Glomerular endothelial cell (primary cell): ENCODE measurements around the gene C10orf90. TPM values are rescaled to one million over a fixed set of nuclear protein-coding genes. Genes with fewer than 3 reads are reported as not detected.
"Not testable (repeated sequence)": the region's sequence is repeated elsewhere in the genome, so short reads cannot be mapped to it uniquely, and the experiment has no call there.

Experiments
- DNase-seq: peaks from one replicate; pipeline ENCODE4 v3.0.0-alpha.2; 2011; ENCODE audit warnings: low read depth, low spot score; ENCODE audit errors: extremely low read depth
- total RNA-seq: library from RNA; depleted of rRNA; stranded (reverse); fragments of >200 nt; gene quantifications from 2 replicates; pipeline ENCODE4 v1.2.3, GENCODE V29; 2015

Gene C10orf90
- total RNA-seq, 1 donor from 2014 or later: not detected

- DNase-seq: no peak
Measured at GRCh38 chr10:126402721-126403695, 267.5 kb downstream of the C10orf90 start.

- no peak for DNase-seq
Measured at GRCh38 chr10:126400641-126401040, 269.9 kb downstream of the C10orf90 start.

- no peak for DNase-seq
Measured at GRCh38 chr10:126398924-126399323, 271.6 kb downstream of the C10orf90 start.

- no peak for DNase-seq
Measured at GRCh38 chr10:126398383-126398743, 272.1 kb downstream of the C10orf90 start.

- DNase-seq: no peak
Measured at GRCh38 chr10:126397640-126398382, 272.7 kb downstream of the C10orf90 start.

- no peak for DNase-seq
Measured at GRCh38 chr10:126397156-126397555, 273.3 kb downstream of the C10orf90 start.

GRCh38 chr10:126394948-126395347, 275.5 kb downstream of the C10orf90 start:
- DNase-seq: no peak

GRCh38 chr10:126393076-126393475, 277.4 kb downstream of the C10orf90 start:
- no peak for DNase-seq

- no peak for DNase-seq
Measured at GRCh38 chr10:126392469-126392868, 278.0 kb downstream of the C10orf90 start.

- no peak for DNase-seq
Measured at GRCh38 chr10:126392068-126392467, 278.4 kb downstream of the C10orf90 start.

- no peak for DNase-seq
Measured at GRCh38 chr10:126391192-126391885, 279.2 kb downstream of the C10orf90 start.

GRCh38 chr10:126390324-126390723, 280.2 kb downstream of the C10orf90 start:
- no peak for DNase-seq

- no peak for DNase-seq
Measured at GRCh38 chr10:126387931-126388911, 282.3 kb downstream of the C10orf90 start, which contains the start of gene ADAM12. Gene ADAM12, minus strand, starts transcription at chr10:126388477. Its CDS starts 332 bp downstream, at chr10:126388145.

- DNase-seq: no peak
Measured at GRCh38 chr10:126387041-126387921, 283.2 kb downstream of the C10orf90 start.

- no peak for DNase-seq
Measured at GRCh38 chr10:126384269-126384873, 286.1 kb downstream of the C10orf90 start.

GRCh38 chr10:126380352-126381076, 290.0 kb downstream of the C10orf90 start:
- DNase-seq: no peak

- not testable (repeated sequence) for DNase-seq
Measured at GRCh38 chr10:126379166-126379565, 291.3 kb downstream of the C10orf90 start.

GRCh38 chr10:126376956-126377355, 293.5 kb downstream of the C10orf90 start:
- no peak for DNase-seq
